NCI-H460 (cell line): Measurements from ENCODE around the gene EPO. TPM values are rescaled to one million over a fixed set of nuclear protein-coding genes. Genes with fewer than 3 reads are reported as not detected.
A peak's percentile ranks its signal among the peaks of the same experiment; 100 is the strongest.
"Not testable (repeated sequence)": the region's sequence is repeated elsewhere in the genome, so short reads cannot be mapped to it uniquely, and the experiment has no call there.

Experiments
- DNase-seq: peaks from one replicate; pipeline ENCODE4 v3.0.0-alpha.2; 2016; ENCODE audit warnings: low read depth; ENCODE audit errors: extremely low read depth
- total RNA-seq: library from RNA; depleted of rRNA; stranded (reverse); fragments of >200 nt; shearing (Covaris generic); gene quantifications from 2 replicates; pipeline ENCODE4 v1.2.3, GENCODE V29; 2014

Gene EPO
- total RNA-seq, 1 experiment from 2014 or later, result not detected

DNA sequence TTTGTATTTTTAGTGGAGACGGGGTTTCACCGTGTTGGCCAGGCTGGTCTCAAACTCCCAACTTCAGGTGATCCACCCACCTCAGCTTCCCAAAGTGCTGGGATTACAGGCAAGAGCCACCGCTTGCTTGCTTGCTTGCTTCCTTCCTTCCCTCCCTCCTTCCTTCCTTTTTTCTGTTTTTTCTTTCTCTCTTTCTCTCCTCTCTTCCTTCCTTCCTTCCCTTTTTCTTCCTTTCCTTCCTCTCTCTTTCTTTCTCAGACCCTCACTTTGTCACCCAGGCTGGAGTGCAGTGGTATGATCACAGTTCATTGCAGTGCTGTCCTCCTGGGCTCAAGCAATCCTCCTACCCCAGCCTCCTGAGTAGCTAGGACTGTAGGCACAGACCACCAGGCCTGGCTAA, 19.2 kb upstream of the EPO start:
- DNase-seq, result not testable (repeated sequence)

- DNase-seq, result peak; percentile 48
These were observed 14.9 kb upstream of the EPO start for GRCh38 chr7:100705320-100705752.

- DNase-seq, result peak; percentile 98
These were observed 14.3 kb upstream of the EPO start, which contains the start of gene POP7 for GRCh38 chr7:100705753-100706671. TSS of gene POP7 (plus strand) at chr7:100706121. CDS start at chr7:100706831, 710 bp downstream.

DNA sequence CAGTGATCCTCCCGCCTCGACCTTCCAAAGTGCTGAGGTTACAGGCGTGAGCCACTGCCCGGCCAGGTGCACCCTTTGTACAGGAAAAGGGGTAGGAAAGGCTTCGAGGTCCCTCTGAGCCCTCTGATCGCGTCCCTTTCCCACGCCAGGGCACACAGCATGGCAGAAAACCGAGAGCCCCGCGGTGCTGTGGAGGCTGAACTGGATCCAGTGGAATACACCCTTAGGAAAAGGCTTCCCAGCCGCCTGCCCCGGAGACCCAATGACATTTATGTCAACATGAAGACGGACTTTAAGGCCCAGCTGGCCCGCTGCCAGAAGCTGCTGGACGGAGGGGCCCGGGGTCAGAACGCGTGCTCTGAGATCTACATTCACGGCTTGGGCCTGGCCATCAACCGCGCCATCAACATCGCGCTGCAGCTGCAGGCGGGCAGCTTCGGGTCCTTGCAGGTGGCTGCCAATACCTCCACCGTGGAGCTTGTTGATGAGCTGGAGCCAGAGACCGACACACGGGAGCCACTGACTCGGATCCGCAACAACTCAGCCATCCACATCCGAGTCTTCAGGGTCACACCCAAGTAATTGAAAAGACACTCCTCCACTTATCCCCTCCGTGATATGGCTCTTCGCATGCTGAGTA, 13.5 kb upstream of the EPO start:
- DNase-seq, result no peak

DNA sequence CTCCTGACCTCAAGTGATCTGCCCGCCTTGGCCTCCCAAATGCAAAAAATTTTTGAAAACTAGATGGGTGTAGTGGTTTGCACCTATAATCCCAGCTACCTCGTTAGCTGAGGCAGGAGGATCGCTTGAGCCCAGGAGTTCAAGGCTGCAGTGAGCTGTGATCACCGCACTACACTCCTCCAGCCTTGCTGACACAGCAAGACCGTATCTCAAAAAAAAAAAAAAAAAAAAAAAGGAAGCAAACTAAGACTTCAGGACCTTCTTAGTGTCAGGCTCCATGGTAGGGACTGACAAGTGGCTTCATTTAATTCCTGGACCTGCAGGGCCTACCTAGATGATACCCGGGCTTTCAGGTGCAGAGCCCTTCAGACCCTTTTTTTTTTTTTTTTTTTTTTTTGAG, 11.9 kb upstream of the EPO start:
- DNase-seq, result no peak

GRCh38 chr7:100710452-100710851, 9.8 kb upstream of the EPO start:
- no peak for DNase-seq

- DNase-seq, result no peak
These were observed 8.9 kb upstream of the EPO start for GRCh38 chr7:100711369-100711768.

DNA sequence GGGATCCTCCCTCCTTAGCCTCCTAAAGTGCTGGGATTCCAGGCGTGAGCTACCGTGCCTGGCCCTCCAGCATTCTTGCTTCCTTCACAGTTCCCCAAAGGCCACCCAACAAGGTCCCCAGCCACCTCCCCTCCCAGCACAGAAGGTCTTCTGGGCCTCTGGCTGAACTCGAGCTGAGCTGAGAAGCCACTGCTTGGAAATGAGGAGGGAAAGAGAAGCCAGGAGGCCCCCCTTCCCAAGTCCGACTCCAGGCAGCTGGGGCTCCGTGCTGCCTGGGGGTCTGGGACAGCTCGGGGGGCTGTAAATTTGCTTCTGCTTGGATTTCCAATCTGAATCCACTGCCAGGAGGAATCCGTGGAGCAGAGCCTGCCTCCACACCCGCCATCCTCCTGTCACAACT, 5.5 kb upstream of the EPO start:
- DNase-seq, result no peak

GRCh38 chr7:100717073-100717472, 3.2 kb upstream of the EPO start:
- DNase-seq, result not testable (repeated sequence)

- peak; percentile 21 for DNase-seq
These were observed 567 bp upstream of the EPO start for GRCh38 chr7:100719523-100720278.

DNA sequence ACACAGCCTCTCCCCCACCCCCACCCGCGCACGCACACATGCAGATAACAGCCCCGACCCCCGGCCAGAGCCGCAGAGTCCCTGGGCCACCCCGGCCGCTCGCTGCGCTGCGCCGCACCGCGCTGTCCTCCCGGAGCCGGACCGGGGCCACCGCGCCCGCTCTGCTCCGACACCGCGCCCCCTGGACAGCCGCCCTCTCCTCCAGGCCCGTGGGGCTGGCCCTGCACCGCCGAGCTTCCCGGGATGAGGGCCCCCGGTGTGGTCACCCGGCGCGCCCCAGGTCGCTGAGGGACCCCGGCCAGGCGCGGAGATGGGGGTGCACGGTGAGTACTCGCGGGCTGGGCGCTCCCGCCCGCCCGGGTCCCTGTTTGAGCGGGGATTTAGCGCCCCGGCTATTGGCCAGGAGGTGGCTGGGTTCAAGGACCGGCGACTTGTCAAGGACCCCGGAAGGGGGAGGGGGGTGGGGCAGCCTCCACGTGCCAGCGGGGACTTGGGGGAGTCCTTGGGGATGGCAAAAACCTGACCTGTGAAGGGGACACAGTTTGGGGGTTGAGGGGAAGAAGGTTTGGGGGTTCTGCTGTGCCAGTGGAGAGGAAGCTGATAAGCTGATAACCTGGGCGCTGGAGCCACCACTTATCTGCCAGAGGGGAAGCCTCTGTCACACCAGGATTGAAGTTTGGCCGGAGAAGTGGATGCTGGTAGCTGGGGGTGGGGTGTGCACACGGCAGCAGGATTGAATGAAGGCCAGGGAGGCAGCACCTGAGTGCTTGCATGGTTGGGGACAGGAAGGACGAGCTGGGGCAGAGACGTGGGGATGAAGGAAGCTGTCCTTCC, 620 bp downstream of the EPO start:
- no peak for DNase-seq

DNA sequence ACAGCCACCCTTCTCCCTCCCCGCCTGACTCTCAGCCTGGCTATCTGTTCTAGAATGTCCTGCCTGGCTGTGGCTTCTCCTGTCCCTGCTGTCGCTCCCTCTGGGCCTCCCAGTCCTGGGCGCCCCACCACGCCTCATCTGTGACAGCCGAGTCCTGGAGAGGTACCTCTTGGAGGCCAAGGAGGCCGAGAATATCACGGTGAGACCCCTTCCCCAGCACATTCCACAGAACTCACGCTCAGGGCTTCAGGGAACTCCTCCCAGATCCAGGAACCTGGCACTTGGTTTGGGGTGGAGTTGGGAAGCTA, 1.2 kb downstream of the EPO start:
- DNase-seq, result no peak

- no peak for DNase-seq
These were observed 2.4 kb downstream of the EPO start for GRCh38 chr7:100722480-100723212.

GRCh38 chr7:100723732-100724275, 3.5 kb downstream of the EPO start:
- DNase-seq, result no peak

GRCh38 chr7:100724364-100724763, 4.1 kb downstream of the EPO start:
- DNase-seq, result not testable (repeated sequence)

DNA sequence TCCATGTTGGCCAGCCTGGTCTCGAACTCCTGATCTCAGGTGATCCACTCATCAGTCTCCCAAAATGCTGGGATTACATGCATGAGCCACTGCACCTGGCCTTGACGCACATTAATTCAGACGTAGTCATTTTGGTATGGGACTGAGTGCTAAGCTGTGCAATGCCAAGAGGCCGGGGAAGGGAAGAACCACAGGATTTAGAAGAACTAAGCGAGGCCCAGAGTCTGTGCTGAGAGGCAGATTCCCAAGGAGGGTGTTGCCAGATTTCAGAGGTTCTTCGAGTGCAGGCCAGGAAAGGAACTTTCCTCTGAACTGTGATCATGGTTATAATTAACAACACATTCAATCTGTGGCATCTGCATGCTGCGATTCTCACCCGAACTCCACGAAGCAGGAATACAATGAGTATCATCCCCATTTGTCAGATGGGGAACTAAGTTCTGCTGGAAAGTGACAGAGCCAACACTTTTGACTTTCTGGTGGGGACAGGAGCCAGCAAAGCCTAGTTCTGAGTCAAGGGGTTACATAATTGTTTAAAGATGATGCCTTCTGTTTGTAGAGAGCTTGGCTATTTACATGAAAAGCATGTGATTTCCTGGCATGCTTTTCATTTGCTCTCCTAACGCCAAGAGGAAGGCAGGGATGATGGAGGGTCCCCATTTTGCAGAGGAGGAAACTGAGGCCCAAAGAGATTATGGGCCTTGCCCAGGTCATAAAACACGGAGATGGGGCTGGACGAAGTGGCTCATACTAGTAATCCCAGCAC, 6.9 kb downstream of the EPO start:
- no peak for DNase-seq

DNA sequence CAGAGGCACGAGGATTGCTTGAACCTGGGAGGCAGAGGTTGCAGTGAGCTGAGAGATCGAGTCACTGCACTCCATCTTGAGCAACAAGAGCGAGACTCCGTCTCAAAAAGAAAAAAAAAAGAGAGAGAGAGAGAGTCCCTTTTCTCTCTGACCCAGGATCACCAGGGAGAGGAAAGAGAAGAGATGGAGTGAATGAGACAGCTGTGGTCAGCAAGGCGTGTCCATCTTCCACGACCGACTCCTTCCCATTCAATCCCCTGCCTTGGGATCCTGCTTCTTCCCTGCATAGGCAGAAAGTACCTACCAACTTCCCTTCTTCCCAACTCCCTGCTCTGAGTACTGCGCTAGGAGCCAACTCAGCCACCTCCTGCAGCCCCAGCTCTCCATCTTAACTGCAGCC, 7.9 kb downstream of the EPO start:
- no peak for DNase-seq

DNA sequence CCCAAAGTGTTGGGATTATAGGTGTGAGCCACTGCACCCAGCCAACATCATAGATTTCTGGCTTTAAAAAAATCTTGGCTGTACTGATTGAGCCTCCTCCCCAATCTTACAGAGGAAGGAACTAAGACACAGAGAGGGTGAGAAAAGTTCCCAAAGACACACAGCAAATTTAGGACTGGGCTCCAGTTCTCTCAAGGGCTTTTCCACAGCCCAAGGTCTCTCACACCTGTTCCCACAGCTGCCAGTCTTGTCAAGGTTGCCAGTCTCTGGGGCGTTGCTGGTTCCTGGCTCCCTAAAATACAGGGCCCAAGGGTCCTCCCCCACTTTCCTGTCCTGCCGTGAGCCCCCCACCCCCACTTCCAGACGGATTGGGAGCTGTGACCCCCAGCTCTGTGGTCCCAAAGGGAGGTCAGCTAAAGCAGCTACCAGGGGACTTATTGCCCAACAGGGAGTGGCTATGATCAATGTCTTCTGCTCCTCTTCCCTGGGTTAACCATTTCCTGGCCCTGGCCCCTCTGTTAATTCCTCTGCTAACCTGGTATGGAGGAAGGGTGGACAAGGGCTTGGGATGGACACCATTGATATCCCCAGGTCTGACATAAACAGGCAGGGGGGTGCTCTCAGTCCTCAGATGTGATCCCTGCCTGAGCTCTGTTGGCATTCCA, 10.0 kb downstream of the EPO start:
- no peak for DNase-seq
